ENCODE measurements around the gene SPC24.
"Not testable (repeated sequence)": the region's sequence is repeated elsewhere in the genome, so short reads cannot be mapped to it uniquely, and the experiment has no call there.

Gene SPC24

GRCh38 chr19:11164296-11164695 is 8.7 kb upstream of the SPC24 start:
- no peak for DNase-seq

- DNase-seq: not testable (repeated sequence)
These were observed 4.8 kb upstream of the SPC24 start for GRCh38 chr19:11160440-11160768.

GRCh38 chr19:11159598-11160439 is 4.2 kb upstream of the SPC24 start:
- no peak for DNase-seq

- DNase-seq: no peak
These were observed 917 bp downstream of the SPC24 start for GRCh38 chr19:11154683-11155047.

- DNase-seq: no peak
These were observed 3.1 kb downstream of the SPC24 start for GRCh38 chr19:11152318-11153062.

GRCh38 chr19:11151181-11151580 is 4.4 kb downstream of the SPC24 start:
- DNase-seq: no peak

GRCh38 chr19:11148001-11148400 is 7.6 kb downstream of the SPC24 start:
- no peak for DNase-seq

GRCh38 chr19:11145536-11145924 is 10.1 kb downstream of the SPC24 start:
- no peak for DNase-seq

GRCh38 chr19:11142528-11143171 is 12.9 kb downstream of the SPC24 start:
- DNase-seq: no peak

GRCh38 chr19:11141937-11142527 is 13.6 kb downstream of the SPC24 start:
- no peak for DNase-seq

GRCh38 chr19:11140896-11141295 is 14.7 kb downstream of the SPC24 start:
- no peak for DNase-seq

GRCh38 chr19:11140023-11140538 is 15.5 kb downstream of the SPC24 start:
- not testable (repeated sequence) for DNase-seq

GRCh38 chr19:11138601-11139300 is 16.8 kb downstream of the SPC24 start:
- DNase-seq: no peak

GRCh38 chr19:11137542-11138384 is 17.8 kb downstream of the SPC24 start:
- peak; percentile 20 to 48 (median 39) for DNase-seq

- DNase-seq: no peak
These were observed 19.0 kb downstream of the SPC24 start for GRCh38 chr19:11136400-11137101.

GRCh38 chr19:11131471-11131870 is 24.1 kb downstream of the SPC24 start:
- DNase-seq: no peak

- DNase-seq: peak; percentile 38 to 63 (median 52)
These were observed 24.6 kb downstream of the SPC24 start for GRCh38 chr19:11130824-11131455.

- no peak for DNase-seq
These were observed 27.7 kb downstream of the SPC24 start for GRCh38 chr19:11127905-11128304.

GRCh38 chr19:11125994-11126685 is 29.4 kb downstream of the SPC24 start:
- DNase-seq: peak; percentile 45 to 72 (median 59)

GRCh38 chr19:11124157-11124556 is 31.4 kb downstream of the SPC24 start:
- DNase-seq: not testable (repeated sequence)
